RWPE2 (cell line): ENCODE data around the gene EFNA5.

ENCODE experiments used
- ATAC-seq: fragments of 200-7000 bp; cut with Tn5 transposase; 3 replicates; pipeline ENCODE4 v1.9.1; 2021; ENCODE audit warnings: low read depth
- DNase-seq: peaks from one replicate; pipeline ENCODE4 v3.0.0-alpha.2; 2020; ENCODE audit warnings: low spot score
- H3K27ac ChIP-seq: fragments of 450-650 bp; 2 replicates; pipeline ENCODE4 v1.5.1; 2017; ENCODE audit warnings: mild to moderate bottlenecking; ENCODE audit not compliant: poor library complexity, severe bottlenecking
- H3K27me3 ChIP-seq: fragments of 250-450 bp; sonication (Bioruptor Pico); 2 replicates; pipeline ENCODE4 v1.5.1; 2021; ENCODE audit warnings: mild to moderate bottlenecking, moderate library complexity; ENCODE audit not compliant: insufficient read depth, poor library complexity, severe bottlenecking
- H3K36me3 ChIP-seq: fragments of 250-450 bp; sonication (Bioruptor Pico); 2 replicates; pipeline ENCODE4 v1.5.1; 2020; ENCODE audit warnings: low read depth, mild to moderate bottlenecking, moderate library complexity
- H3K4me1 ChIP-seq: fragments of 250-450 bp; sonication (Bioruptor Pico); 2 replicates; pipeline ENCODE4 v1.5.1; 2021; ENCODE audit warnings: mild to moderate bottlenecking, moderate library complexity; ENCODE audit not compliant: insufficient read depth, poor library complexity, severe bottlenecking
- H3K4me3 ChIP-seq: fragments of 250-450 bp; sonication (Bioruptor Pico); 2 replicates; pipeline ENCODE4 v1.5.1; 2021; ENCODE audit warnings: mild to moderate bottlenecking, moderate library complexity; ENCODE audit not compliant: severe bottlenecking
- H3K9me3 ChIP-seq: fragments of 250-450 bp; sonication (Bioruptor Pico); 2 replicates; pipeline ENCODE4 v1.5.1; 2021; ENCODE audit warnings: mild to moderate bottlenecking, moderate library complexity; ENCODE audit not compliant: severe bottlenecking
- TF ChIP-seq, protein P1 (sequence below): fragments of 450-650 bp; IDR thresholded peaks from one replicate; pipeline ENCODE4 v1.5.1; 2017; ENCODE audit warnings: mild to moderate bottlenecking, moderate library complexity; ENCODE audit not compliant: poor library complexity, severe bottlenecking

EFNA5 gene

DNA sequence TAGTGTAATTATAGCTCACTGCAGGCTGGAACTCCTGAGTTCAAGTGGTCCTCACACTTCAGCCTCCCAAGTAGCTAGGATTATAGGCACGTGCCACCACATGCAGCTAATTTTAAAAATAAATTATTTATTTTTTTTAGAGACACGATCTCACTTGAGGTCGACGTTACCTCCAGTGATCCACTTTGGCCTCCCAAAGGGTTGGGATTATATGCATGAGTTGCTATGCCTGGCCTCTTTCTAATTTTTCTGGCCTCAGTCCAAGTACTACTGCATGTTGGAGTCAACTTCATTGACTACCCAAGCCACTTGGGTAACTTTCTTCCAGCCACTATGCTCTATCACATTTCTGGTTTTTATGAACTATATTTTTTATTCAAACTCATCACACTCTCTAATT, 148.3 kb downstream of the EFNA5 start:
- Histone ChIP-seq H3K27ac (no peak overlapping the region), H3K9me3 (no peaks in the 10 kb centered on the region), H3K27me3 (no peaks in the 10 kb centered on the region), H3K4me3 (no peak overlapping the region), H3K4me1 (peaks cover 39% of the 10 kb centered on the region), H3K36me3 (no peaks in the 10 kb centered on the region)
- no peak for DNase-seq
- ATAC-seq = no peak
- TF ChIP-seq, protein P1, sequence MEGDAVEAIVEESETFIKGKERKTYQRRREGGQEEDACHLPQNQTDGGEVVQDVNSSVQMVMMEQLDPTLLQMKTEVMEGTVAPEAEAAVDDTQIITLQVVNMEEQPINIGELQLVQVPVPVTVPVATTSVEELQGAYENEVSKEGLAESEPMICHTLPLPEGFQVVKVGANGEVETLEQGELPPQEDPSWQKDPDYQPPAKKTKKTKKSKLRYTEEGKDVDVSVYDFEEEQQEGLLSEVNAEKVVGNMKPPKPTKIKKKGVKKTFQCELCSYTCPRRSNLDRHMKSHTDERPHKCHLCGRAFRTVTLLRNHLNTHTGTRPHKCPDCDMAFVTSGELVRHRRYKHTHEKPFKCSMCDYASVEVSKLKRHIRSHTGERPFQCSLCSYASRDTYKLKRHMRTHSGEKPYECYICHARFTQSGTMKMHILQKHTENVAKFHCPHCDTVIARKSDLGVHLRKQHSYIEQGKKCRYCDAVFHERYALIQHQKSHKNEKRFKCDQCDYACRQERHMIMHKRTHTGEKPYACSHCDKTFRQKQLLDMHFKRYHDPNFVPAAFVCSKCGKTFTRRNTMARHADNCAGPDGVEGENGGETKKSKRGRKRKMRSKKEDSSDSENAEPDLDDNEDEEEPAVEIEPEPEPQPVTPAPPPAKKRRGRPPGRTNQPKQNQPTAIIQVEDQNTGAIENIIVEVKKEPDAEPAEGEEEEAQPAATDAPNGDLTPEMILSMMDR = no peak

DNA sequence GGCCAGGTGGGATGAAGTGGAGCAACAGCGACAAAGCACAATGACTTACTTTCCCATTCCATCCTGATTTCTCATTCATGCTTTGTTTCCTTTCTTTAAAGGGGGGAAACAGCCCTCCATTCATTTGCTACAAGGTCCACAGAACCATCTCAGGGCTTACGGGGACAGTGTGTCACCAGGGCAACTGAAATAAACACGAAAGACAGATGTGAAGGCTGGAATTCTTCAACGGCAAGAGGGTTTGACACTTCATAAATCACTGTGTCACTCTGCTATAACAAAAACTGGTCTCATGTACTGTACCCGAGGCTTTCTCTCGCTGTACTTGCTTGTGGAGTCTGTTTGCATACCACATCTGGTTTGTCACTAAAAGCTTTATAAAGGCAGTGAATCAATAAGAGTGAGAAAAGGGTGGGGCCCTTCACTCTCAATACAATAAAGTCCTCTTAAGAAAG, 150.8 kb downstream of the EFNA5 start:
- DNase-seq = no peak
- ATAC-seq = peak; percentile 59
- Histone ChIP-seq H3K27me3 (no peaks in the 10 kb centered on the region), H3K4me3 (no peak overlapping the region), H3K4me1 (peaks cover 28% of the 10 kb centered on the region), H3K9me3 (no peaks in the 10 kb centered on the region), H3K27ac (no peak overlapping the region), H3K36me3 (no peaks in the 10 kb centered on the region)
- TF ChIP-seq, protein P1 = no peak

DNA sequence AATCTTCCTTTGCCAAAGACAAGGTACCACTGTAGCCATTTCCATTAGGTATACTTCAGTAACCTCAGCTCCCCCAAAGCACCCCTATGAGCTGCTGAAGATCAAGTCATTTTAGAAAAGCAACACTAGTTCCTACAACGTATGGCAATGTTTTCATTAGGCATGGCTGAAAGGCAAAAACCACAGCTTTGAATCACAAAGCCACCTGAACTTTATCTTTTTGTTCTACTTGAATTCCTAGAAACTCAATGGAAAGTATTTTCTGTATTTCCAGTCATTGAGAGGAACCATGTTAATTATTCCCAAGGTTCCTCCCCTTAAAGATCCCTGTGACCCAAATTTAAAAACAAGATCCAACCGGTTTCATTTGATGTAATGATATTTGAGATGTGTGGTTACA, 152.1 kb downstream of the EFNA5 start:
- ATAC-seq (no peak), DNase-seq (no peak)
- Histone ChIP-seq H3K27ac (no peak overlapping the region), H3K4me1 (peaks cover 24% of the 10 kb centered on the region), H3K27me3 (no peaks in the 10 kb centered on the region), H3K9me3 (no peaks in the 10 kb centered on the region), H3K4me3 (no peak overlapping the region), H3K36me3 (no peaks in the 10 kb centered on the region)
- TF ChIP-seq, protein P1 = no peak

DNA sequence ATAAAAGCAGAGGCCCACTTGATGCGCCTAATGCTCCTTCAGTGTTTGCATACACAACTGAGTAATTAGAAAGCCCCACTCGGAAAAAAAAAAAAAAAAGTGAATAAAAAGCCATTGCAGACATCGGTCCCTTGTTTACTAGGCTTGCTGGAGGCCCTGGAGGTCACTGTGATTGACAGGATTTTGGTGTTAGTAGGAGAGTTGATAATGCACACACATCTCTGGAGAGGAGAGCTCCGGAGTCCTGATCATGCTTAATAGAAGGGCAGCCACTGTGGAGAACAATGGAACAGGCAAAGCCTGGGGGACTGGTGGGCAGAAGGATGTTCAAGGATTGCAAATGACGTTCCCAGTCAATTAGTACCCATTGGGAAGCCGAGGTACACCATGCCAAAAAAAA, 152.5 kb downstream of the EFNA5 start:
- H3K36me3 ChIP-seq = no peaks in the 10 kb centered on the region
- no peak overlapping the region for H3K4me3 ChIP-seq
- H3K9me3 ChIP-seq = no peaks in the 10 kb centered on the region
- TF ChIP-seq, protein P1 = no peak
- no peak for ATAC-seq
- H3K27ac ChIP-seq = no peak overlapping the region
- no peaks in the 10 kb centered on the region for H3K27me3 ChIP-seq
- no peak for DNase-seq
- H3K4me1 ChIP-seq = peaks cover 23% of the 10 kb centered on the region

DNA sequence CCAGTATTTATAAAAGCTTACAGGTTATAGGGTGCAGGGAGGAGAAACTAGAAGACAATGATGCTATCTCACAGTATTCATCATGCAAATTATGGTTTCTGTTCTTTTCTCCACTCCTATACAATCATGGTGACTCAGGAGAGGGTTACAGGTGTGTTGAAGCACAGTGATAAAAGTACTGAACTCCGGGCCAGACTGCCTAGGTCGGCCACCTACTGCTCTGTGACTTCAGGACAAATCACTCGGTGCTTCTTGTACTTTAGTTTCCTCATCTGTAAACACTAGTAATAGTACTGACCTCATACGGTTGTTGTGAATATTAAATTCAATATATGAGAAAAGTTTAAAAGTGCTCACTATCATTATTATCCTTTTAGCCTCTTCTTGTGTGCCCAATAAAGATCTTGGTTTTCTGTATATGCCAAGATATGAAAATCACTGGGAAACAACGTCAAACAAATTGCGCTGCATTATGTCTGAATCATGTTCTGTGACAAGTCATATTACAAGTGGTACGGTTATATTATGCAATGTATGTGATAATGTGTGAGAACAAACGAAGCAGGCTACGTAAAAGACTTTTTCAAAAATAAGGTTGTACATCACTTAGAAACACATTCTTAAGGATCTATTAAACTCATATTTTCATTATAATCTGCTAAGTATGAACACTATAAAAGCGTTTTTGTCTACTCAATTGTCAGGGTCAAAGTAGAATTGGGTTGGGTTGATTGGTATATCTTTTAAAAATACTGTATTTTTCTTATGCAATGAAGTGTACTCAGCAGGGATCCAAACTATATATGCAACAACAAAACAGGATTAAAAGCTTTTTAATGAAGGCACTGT, 153.3 kb downstream of the EFNA5 start:
- Histone ChIP-seq H3K27ac (no peak overlapping the region), H3K4me3 (no peak overlapping the region), H3K4me1 (peaks cover 23% of the 10 kb centered on the region), H3K9me3 (no peaks in the 10 kb centered on the region), H3K36me3 (no peaks in the 10 kb centered on the region), H3K27me3 (no peaks in the 10 kb centered on the region)
- no peak for DNase-seq
- no peak for ATAC-seq
- TF ChIP-seq, protein P1 = no peak
